ENCODE data around the gene NAALADL1.
A peak's percentile ranks its signal among the peaks of the same experiment; 100 is the strongest.

Gene NAALADL1

GRCh38 chr11:65095974-65096806, 37.8 kb upstream of the NAALADL1 start, which contains the start of gene VPS51:
Gene VPS51, plus strand, starts transcription at chr11:65096214. Its CDS starts 37 bp downstream, at chr11:65096251.
- TF ChIP-seq CTCF (IDR thresholded peaks at IDR 0.05) = no peak
- Histone ChIP-seq H3K79me2 (peaks cover 15% of the 10 kb centered on the region), H3K4me1 (peaks cover 7% of the 10 kb centered on the region), H3K9ac (peak within 1 kb of the TSS; percentile 76), H3K27ac (peak within 1 kb of the TSS; percentile 91), H3K27me3 (ENCODE audit: control insufficient read depth, insufficient read depth, low read length) (no peaks in the 10 kb centered on the region), H2AFZ (peak within 1 kb of the TSS; percentile 99), H3K36me3 (ENCODE audit: control insufficient read depth, insufficient read depth, low read length) (no peaks in the 10 kb centered on the region), H3K9me3 (ENCODE audit: control insufficient read depth, low read length) (no peaks in the 10 kb centered on the region), H3K4me3 (ENCODE audit: low read depth, low read length) (peak within 1 kb of the TSS; percentile 76), H3K4me2 (ENCODE audit: low read length) (peak within 1 kb of the TSS; percentile 76)

GRCh38 chr11:65095427-65095826, 37.1 kb upstream of the NAALADL1 start:
- H3K9ac ChIP-seq = no peak overlapping the region
- TF ChIP-seq CTCF (IDR thresholded peaks at IDR 0.05) = no peak
- no peaks in the 10 kb centered on the region for H3K36me3 ChIP-seq (ENCODE audit: control insufficient read depth, insufficient read depth, low read length)
- H3K4me1 ChIP-seq = peaks cover 7% of the 10 kb centered on the region
- H3K4me2 ChIP-seq (ENCODE audit: low read length) = peak overlapping the region; percentile 33
- H3K27me3 ChIP-seq (ENCODE audit: control insufficient read depth, insufficient read depth, low read length) = no peaks in the 10 kb centered on the region
- H3K9me3 ChIP-seq (ENCODE audit: control insufficient read depth, low read length) = no peaks in the 10 kb centered on the region
- no peak overlapping the region for H3K4me3 ChIP-seq (ENCODE audit: low read depth, low read length)
- peak overlapping the region; percentile 91 for H3K27ac ChIP-seq
- H2AFZ ChIP-seq = peak overlapping the region; percentile 99
- H3K79me2 ChIP-seq = peaks cover 12% of the 10 kb centered on the region

GRCh38 chr11:65090628-65091027, 32.3 kb upstream of the NAALADL1 start:
- Histone ChIP-seq H3K9me3 (ENCODE audit: control insufficient read depth, low read length) (no peaks in the 10 kb centered on the region), H3K4me3 (ENCODE audit: low read depth, low read length) (no peak overlapping the region), H3K79me2 (no peaks in the 10 kb centered on the region), H3K27me3 (ENCODE audit: control insufficient read depth, insufficient read depth, low read length) (no peaks in the 10 kb centered on the region), H3K27ac (no peak overlapping the region), H2AFZ (no peak overlapping the region), H3K9ac (no peak overlapping the region), H3K4me2 (ENCODE audit: low read length) (no peak overlapping the region), H3K36me3 (ENCODE audit: control insufficient read depth, insufficient read depth, low read length) (no peaks in the 10 kb centered on the region), H3K4me1 (peaks cover under 1% of the 10 kb centered on the region)
- no peak for TF ChIP-seq CTCF (IDR thresholded peaks at IDR 0.05)

- H3K9me3 ChIP-seq (ENCODE audit: control insufficient read depth, low read length) = no peaks in the 10 kb centered on the region
These were observed 31.3 kb upstream of the NAALADL1 start for GRCh38 chr11:65089621-65090020.

More at GRCh38 chr11:65089621-65090020, 31.3 kb upstream of the NAALADL1 start:
- no peaks in the 10 kb centered on the region for H3K36me3 ChIP-seq (ENCODE audit: control insufficient read depth, insufficient read depth, low read length)
- H3K4me2 ChIP-seq (ENCODE audit: low read length) = no peak overlapping the region
- H3K27ac ChIP-seq = no peak overlapping the region
- H3K9ac ChIP-seq = no peak overlapping the region
- no peaks in the 10 kb centered on the region for H3K27me3 ChIP-seq (ENCODE audit: control insufficient read depth, insufficient read depth, low read length)
- no peak overlapping the region for H3K4me3 ChIP-seq (ENCODE audit: low read depth, low read length)
- TF ChIP-seq CTCF (IDR thresholded peaks at IDR 0.05) = no peak
- no peak overlapping the region for H2AFZ ChIP-seq
- no peaks in the 10 kb centered on the region for H3K79me2 ChIP-seq
- peaks cover 4% of the 10 kb centered on the region for H3K4me1 ChIP-seq
